Neuron (in vitro differentiated cells): ENCODE data around the gene KLF13.

Source experiments
- H2AFZ ChIP-seq: one replicate; pipeline ENCODE4 v1.6.1; 2013; ENCODE audit warnings: low read depth, mild to moderate bottlenecking, inconsistent platforms, low read length, moderate library complexity
- H3K27me3 ChIP-seq: one replicate; pipeline ENCODE4 v1.6.1; 2013; ENCODE audit warnings: low read length; ENCODE audit not compliant: insufficient read depth
- H3K36me3 ChIP-seq: one replicate; pipeline ENCODE4 v1.6.1; 2013; ENCODE audit warnings: low read length; ENCODE audit not compliant: insufficient read depth
- H3K4me1 ChIP-seq: one replicate; pipeline ENCODE4 v1.6.1; 2013; ENCODE audit warnings: low read length; ENCODE audit not compliant: insufficient read depth
- H3K4me3 ChIP-seq: 2 replicates; pipeline ENCODE4 v1.5.1; 2013; ENCODE audit warnings: mild to moderate bottlenecking, low read length, moderate library complexity
- H3K9me3 ChIP-seq: one replicate; pipeline ENCODE4 v1.6.1; 2013; ENCODE audit warnings: low read length

Gene KLF13

DNA sequence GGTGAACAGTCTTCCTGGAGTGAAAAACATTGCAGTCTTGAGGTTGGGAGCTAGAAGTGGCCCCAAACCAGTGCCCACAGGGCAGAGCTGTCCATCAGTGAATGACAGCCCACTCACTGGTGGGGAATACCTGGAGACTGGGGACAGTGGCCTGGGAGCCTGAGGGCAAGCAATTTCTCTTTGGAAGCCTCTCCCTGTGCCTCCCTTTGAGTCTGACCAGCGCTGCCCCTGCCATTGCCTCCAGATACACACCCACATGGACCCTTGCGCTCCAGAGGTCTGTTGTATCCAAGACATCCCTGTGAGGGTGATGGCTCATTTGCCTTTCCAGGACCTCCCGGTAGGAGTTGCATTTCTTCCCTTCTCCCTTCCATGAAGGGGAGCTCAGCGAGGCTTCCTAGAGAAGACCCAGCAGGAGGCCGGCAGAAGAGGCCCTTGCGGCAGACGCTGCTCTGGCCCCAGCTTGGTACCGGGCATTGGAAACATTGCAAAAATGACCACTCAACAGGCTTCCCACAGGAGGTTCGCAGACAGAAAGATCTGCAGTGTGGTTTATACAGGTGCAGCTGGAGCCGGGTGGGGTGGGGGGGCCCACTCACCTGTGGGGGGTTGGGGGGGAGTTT is 38.5 kb downstream of the KLF13 start:
- Histone ChIP-seq H3K4me1 (peaks cover 7% of the 10 kb centered on the region), H3K4me3 (no peak overlapping the region), H3K36me3 (no peaks in the 10 kb centered on the region), H3K27me3 (no peaks in the 10 kb centered on the region), H3K9me3 (no peaks in the 10 kb centered on the region), H2AFZ (no peak overlapping the region)

DNA sequence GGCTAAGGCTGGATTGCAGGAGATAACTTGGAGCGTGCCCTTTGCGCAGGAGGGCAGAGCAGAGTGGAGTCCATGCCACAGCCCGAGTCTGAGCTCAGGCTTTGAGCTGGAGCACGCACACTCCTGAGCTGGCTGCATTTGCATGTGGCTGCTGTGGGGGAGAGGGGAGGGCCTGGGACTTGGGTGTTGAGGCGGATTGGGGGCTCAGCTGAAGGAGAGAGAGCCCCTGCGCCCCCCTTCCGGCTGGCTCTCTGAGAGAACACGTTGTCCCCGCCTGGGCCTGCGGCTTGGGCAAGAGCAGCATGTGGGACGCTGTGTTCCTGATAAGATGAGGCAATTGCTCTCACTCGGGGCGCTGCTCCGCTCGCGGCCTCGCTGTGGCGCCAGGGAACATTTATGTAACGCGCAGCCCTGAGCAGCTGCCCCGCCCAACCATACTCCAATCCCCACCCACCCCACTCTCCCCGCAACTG is 39.1 kb downstream of the KLF13 start:
- Histone ChIP-seq H3K9me3 (no peaks in the 10 kb centered on the region), H3K36me3 (no peaks in the 10 kb centered on the region), H2AFZ (no peak overlapping the region), H3K4me3 (no peak overlapping the region), H3K4me1 (peaks cover 7% of the 10 kb centered on the region), H3K27me3 (no peaks in the 10 kb centered on the region)

DNA sequence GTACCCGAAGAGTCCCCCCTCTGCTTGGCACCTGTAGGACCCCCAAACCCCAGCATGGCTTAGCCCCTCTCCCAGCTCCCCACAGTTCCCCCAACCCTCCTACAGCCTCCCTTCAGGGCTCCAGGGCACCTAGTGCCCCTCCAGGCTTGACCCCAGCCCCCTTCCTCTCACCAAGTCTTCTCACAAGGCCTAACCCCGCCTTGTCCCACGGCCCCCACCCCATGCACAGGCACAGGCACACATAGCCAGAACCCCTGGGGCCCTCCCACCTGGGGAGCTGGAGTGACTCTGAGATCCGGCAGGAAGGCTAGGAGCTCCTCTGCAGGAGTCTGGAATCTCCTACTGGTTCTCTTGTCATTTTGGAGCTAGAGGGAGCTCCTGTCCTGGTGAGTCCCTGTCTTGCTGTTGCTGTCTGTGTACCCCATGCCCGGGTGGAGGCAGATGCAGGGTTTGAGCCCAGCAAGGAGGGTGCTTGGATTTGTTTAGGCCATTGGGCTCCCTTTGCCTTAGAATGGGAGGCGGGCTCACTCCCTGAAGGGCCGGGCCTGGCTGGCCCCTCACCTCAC is 39.6 kb downstream of the KLF13 start:
- Histone ChIP-seq H3K4me1 (peaks cover 7% of the 10 kb centered on the region), H2AFZ (no peak overlapping the region), H3K9me3 (no peaks in the 10 kb centered on the region), H3K27me3 (no peaks in the 10 kb centered on the region), H3K36me3 (no peaks in the 10 kb centered on the region), H3K4me3 (no peak overlapping the region)

DNA sequence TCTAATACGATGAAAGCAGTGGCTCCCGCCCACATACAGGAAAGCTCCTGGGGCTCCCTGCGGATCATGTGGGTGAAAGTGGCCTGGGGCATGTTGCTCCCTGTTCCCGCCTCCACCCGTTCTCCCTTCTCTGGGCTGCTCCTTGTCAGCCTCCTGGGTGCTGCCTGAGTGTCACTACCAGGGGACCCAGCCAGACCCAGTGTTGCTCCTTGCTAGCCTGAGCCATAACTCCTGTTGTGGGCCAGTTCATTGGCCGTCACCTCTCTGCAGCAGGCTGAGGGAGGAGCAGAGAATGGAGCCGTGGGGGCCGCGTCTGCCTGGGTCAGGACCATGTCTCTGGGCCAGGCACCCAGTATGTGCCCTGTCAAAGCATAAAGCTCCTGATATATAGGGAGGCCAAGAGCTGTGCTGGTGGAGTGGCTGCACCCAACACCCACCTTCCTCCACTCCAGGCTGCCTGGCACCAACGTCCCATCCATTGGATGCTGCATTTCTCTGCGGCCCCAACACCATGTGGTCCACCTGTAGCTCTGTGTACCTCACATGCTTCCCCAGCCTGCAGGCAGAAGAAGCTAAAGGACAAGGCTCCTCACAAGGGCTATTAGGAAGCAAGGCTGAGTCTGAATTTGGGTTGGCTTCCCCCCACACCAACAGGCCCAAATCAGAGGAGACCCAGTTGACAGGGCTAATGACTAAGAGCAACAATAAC is 40.5 kb downstream of the KLF13 start:
- Histone ChIP-seq H2AFZ (no peak overlapping the region), H3K4me3 (no peak overlapping the region), H3K4me1 (peaks cover 4% of the 10 kb centered on the region), H3K9me3 (no peaks in the 10 kb centered on the region), H3K27me3 (no peaks in the 10 kb centered on the region), H3K36me3 (no peaks in the 10 kb centered on the region)

DNA sequence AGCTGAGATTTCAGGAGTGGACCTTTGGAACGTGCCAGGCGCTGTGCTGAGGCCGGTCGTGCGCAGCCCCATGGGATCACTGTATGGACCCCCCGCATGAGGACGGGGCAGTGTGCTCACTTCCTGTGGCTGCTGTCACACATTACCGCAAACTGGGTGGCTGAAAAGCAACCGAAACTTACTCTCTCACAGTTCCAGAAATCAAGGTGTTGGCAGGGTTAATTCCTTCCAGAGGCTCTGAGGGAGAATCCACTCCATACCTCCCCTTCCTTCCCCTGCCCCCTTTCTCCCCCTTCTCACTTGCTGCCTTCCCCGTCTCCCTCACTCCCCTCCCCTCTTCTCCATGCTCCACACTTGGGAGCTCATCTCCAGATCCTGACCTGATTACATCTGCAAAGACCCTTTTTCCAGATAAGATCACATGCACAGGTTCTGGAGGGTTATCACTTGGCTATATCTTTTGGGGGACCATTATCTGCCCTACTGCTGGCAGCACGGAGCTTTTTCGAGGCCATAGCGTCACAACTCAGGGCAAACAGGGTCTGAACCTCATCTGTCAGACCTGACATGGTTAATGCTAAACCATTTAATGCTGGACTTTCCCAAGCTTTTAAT is 41.2 kb downstream of the KLF13 start:
- H3K4me1 ChIP-seq, result peaks cover 4% of the 10 kb centered on the region
- no peaks in the 10 kb centered on the region for H3K9me3 ChIP-seq
- no peaks in the 10 kb centered on the region for H3K27me3 ChIP-seq
- no peak overlapping the region for H2AFZ ChIP-seq
- no peak overlapping the region for H3K4me3 ChIP-seq
- peaks cover 6% of the 10 kb centered on the region for H3K36me3 ChIP-seq

DNA sequence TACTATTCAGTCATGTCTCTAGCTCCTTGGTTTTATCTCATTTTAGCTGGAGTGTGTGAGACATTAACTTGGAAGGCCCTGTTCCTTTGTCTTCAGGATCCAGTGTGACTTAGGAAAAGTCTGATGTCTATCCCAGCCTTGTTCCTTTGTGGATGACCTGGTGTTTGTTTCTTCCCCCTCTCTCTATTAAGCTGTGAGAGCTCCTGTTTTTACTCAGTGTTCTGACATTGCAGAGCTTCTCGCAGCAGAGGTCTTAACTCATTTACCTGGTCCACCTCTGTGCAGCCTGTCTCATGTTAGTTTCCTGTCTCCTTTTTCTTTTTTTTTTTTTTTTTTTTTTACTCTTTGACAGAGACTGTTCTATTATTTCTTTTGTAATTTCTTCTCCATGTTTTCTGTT is 43.1 kb downstream of the KLF13 start:
- Histone ChIP-seq H3K4me3 (no peak overlapping the region), H3K27me3 (no peaks in the 10 kb centered on the region), H2AFZ (no peak overlapping the region), H3K4me1 (peaks cover 4% of the 10 kb centered on the region), H3K9me3 (no peaks in the 10 kb centered on the region), H3K36me3 (peaks cover 19% of the 10 kb centered on the region)

DNA sequence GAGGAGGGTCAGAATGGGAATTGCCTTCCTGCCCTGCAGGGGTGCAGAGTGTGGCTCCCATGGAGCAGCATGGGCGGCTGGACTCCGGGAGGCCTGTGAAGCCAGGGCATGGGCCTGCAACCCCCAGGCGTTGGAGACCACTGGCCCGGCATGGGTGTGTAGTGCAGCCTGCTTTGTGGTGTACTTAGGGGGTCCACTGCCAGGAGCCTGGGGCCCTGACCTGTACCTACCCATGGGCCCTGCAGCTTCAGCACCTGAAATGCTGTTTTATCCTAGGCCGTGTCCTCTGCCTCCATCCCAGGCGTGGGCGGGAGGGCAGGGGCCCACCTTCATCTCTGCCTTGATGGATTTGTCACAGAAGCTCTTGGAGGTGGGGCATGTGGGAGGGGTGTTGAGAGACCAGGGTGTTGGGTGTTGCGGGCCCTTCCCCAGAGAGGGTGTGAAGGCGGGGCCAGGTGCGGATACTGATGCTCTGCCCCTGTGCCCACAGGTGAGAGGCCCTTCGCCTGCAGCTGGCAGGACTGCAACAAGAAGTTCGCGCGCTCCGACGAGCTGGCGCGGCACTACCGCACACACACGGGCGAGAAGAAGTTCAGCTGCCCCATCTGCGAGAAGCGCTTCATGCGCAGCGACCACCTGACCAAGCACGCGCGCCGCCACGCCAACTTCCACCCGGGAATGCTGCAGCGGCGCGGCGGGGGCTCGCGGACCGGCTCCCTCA is 45.0 kb downstream of the KLF13 start:
- Histone ChIP-seq H2AFZ (no peak overlapping the region), H3K4me1 (peaks cover 1% of the 10 kb centered on the region), H3K9me3 (no peaks in the 10 kb centered on the region)

DNA sequence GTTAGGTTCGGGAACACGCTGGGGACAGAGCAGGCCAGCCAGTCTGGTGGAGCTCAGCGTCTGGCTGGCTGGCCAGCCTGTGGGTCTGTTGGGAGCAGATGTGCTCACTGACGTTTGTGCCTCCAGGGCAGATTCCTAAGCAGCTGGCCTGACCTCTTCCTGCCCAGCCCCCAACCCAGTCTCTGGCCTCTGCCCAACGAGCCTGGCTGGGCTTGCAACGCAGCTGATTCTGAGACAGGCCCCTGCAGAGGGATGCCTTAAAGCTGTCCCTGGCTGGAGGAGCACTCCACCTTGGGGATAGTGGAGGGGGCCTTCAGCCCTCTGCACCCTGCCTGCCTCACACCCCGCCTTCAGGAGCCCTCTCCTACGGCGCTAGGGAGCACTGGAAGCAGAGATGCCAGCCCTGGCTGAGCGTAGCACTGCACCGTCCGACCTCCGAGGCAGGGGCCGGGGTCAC is 46.0 kb downstream of the KLF13 start:
- Histone ChIP-seq H2AFZ (no peak overlapping the region), H3K27me3 (no peaks in the 10 kb centered on the region), H3K36me3 (peaks cover 31% of the 10 kb centered on the region), H3K9me3 (no peaks in the 10 kb centered on the region), H3K4me1 (no peaks in the 10 kb centered on the region), H3K4me3 (no peak overlapping the region)

More for the DNA sequence above, 45.0 kb downstream of the KLF13 start:
- Histone ChIP-seq H3K4me3 (no peak overlapping the region), H3K27me3 (no peaks in the 10 kb centered on the region), H3K36me3 (peaks cover 31% of the 10 kb centered on the region)

DNA sequence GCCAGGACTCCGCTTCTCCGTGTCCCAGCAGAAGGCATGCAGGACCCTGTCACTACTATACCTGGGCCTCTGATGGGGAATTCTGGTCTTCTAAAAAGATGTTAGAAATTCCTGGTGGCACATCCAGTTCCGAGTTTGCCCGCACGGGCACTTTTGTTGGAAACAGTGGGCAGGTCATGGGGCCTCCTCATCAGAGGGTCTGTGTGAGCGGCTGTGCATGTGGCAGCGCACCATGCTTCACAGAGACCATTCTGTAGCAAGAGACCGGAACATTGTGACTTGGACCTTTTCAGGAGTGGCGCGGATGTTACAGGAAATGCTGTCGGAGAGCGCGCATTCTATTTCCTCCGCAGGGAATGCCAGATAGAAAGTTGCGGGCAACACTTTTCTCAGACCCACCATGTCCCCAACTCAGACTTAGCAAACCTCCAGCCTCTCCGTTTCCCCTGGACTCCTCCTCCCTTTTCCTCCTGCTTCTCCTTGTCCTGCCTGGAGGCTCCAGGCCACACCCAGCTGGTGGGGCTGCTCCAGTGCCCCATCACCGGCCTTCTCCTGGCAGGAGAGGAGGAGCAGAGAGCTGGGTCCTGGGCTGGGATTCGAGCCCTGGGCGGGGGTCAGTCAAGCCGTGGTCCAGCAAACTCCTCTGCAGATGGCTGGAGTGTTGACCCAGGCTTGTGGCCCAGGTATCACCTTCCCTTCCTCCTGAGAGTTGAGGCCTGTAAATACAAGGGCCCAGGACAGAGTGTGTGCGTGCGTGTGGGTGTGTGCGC is 46.6 kb downstream of the KLF13 start:
- Histone ChIP-seq H3K36me3 (peaks cover 31% of the 10 kb centered on the region), H2AFZ (no peak overlapping the region), H3K27me3 (no peaks in the 10 kb centered on the region), H3K4me1 (no peaks in the 10 kb centered on the region), H3K4me3 (no peak overlapping the region), H3K9me3 (no peaks in the 10 kb centered on the region)

DNA sequence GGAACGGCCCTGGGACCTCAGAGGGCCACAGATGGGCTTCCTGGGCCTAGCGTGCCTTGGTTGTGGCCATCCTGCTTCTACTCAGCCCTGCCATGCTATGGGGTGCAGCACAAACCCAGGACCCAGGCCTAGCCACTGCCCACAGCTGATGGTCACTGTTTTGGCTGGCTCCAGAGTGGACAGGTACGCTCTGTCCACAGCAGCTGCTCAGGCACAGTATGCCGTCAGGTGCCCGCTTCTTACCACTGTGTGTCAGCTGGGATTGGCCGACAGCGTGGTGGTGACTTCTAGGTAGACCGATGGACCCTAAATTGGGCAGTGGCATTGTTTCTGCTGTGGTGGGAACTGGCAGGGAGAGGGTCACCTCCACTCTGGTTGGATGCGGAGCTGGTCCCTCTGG is 47.3 kb downstream of the KLF13 start:
- Histone ChIP-seq H3K27me3 (no peaks in the 10 kb centered on the region), H2AFZ (no peak overlapping the region), H3K36me3 (peaks cover 33% of the 10 kb centered on the region), H3K4me3 (no peak overlapping the region), H3K4me1 (no peaks in the 10 kb centered on the region), H3K9me3 (no peaks in the 10 kb centered on the region)

DNA sequence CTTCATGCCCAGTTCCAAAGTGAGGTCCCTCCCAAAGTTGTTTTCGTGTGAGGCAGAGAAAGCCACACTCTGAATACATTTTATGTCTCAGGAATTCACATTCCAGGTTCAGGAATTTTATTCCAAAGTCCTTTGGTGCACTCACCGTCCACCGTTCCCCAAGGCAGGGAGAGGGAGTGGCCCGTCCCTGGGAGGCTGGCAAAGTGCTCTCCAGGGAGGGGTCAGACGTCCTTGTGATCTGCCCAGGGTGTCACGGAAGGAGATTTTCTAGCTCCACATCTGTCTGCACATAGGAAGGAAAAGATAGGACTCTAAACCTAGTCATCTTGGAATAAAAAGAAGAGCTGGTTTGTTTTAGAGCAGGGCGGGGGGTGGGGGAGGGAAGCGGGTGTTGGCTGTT is 47.9 kb downstream of the KLF13 start:
- Histone ChIP-seq H2AFZ (no peak overlapping the region), H3K4me1 (no peaks in the 10 kb centered on the region), H3K27me3 (no peaks in the 10 kb centered on the region), H3K36me3 (peaks cover 37% of the 10 kb centered on the region), H3K4me3 (no peak overlapping the region), H3K9me3 (no peaks in the 10 kb centered on the region)

DNA sequence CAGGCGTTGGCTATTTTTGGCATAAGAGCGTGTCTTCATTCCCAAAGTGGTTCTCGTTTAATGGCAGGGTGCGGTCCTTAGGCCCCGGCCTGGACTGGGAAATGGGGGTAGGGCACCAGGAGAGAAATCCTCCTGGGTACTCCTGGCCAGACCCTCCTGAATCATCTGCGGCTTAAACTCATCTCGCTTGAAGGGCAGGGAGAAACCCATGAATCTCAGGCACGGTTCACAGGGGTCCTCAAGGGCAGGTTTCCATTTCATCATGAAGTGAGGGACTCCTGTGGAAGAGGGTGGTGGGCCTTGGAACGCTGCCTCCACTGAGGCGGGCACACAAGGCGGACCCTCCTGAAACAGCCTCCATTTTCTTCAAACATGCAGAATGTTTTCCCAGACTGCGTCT is 48.4 kb downstream of the KLF13 start:
- no peaks in the 10 kb centered on the region for H3K9me3 ChIP-seq
- H2AFZ ChIP-seq, result no peak overlapping the region
- H3K4me1 ChIP-seq, result no peaks in the 10 kb centered on the region
- peaks cover 40% of the 10 kb centered on the region for H3K36me3 ChIP-seq
- H3K27me3 ChIP-seq, result no peaks in the 10 kb centered on the region
- H3K4me3 ChIP-seq, result no peak overlapping the region
